Measurements from ENCODE around the gene TTC16. TPM values are rescaled to one million over a fixed set of nuclear protein-coding genes. Genes with fewer than 3 reads are reported as not detected.

Gene TTC16
- total and polyA plus RNA-seq, 2 donors (not counting 1 experiment from before 2014, with no cell fraction given) = under 0.01 TPM; not detected in 1

GRCh38 chr9:127721391-127721821, 5.5 kb downstream of the TTC16 start:
- Histone ChIP-seq H3K9me3 (ENCODE audit: control insufficient read depth, insufficient read depth, low read depth, low read length) (no peaks in the 10 kb centered on the region), H2AFZ (ENCODE audit: low read length) (no peak overlapping the region), H3K9ac (ENCODE audit: insufficient read depth, low read length) (no peak overlapping the region), H3K4me3 (replicated peaks in 1 of 4; ENCODE audit: control extremely low read depth in 1 of 4, insufficient read depth in 1 of 4, low read depth in 3 of 4, low read length in 4 of 4) (no peak overlapping the region), H3K4me2 (ENCODE audit: extremely low read depth, insufficient read depth, low read length) (no peak overlapping the region), H3K27me3 (ENCODE audit: control insufficient read depth, insufficient read depth, low read length) (no peaks in the 10 kb centered on the region), H3K4me1 (ENCODE audit: control insufficient read depth, extremely low read depth, insufficient read depth, low read length) (peaks cover 12% of the 10 kb centered on the region), H3K27ac (ENCODE audit: insufficient read depth, low read length) (no peak overlapping the region), H4K20me1 (ENCODE audit: control insufficient read depth, extremely low read depth, insufficient read depth, low read length) (no peaks in the 10 kb centered on the region), H3K36me3 (ENCODE audit: control insufficient read depth, insufficient read depth, low read length) (no peaks in the 10 kb centered on the region), H3K79me2 (ENCODE audit: control insufficient read depth, insufficient read depth, low read length) (no peaks in the 10 kb centered on the region)
- DNase-seq (ENCODE audit: low read depth in 2 of 2) = no peak
- TF ChIP-seq, protein P1, sequence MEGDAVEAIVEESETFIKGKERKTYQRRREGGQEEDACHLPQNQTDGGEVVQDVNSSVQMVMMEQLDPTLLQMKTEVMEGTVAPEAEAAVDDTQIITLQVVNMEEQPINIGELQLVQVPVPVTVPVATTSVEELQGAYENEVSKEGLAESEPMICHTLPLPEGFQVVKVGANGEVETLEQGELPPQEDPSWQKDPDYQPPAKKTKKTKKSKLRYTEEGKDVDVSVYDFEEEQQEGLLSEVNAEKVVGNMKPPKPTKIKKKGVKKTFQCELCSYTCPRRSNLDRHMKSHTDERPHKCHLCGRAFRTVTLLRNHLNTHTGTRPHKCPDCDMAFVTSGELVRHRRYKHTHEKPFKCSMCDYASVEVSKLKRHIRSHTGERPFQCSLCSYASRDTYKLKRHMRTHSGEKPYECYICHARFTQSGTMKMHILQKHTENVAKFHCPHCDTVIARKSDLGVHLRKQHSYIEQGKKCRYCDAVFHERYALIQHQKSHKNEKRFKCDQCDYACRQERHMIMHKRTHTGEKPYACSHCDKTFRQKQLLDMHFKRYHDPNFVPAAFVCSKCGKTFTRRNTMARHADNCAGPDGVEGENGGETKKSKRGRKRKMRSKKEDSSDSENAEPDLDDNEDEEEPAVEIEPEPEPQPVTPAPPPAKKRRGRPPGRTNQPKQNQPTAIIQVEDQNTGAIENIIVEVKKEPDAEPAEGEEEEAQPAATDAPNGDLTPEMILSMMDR (conservative IDR thresholded peaks at IDR 0.05 in 1 of 2, IDR thresholded peaks at IDR 0.05 in 1 of 2; ENCODE audit: low read depth in 1 of 2, low read length in 2 of 2) = no peak
- no peak for TF ChIP-seq EZH2 (IDR thresholded peaks at IDR 0.05; ENCODE audit: low read length, missing control alignments)

DNA sequence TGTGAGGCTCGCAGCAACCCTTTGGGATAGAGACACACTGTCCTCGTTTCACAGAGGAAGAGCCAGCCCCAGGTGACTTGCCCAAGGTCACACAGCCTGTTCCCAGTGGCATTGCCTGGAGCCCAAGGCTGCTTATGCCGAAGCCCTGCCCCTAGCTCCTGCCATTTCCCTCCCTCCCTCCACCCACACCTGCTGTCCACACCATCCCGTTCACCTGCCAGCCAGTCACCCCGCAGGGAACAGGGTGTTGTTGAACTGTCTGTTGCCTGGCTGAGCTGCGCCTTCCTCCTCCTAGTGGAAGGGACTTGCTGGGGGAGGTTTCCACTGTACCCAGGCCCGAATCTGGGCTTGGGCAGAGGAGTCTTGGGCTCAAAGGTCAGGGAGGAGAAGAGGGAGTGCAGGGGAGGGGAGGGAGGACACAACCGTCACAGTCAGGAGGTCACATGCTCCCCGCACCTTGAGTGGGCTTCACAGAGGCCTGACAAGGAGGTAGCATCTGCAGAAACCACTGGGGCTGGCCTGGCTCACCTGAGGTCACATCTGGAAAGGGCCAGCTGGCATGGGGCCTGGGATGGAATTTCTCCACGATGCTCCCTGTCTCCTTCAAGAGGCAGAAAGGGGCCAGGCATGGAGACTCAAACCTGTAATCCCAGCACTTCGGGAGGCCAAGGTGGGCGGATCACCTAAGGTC, 6.3 kb downstream of the TTC16 start:
- H3K4me3 ChIP-seq (replicated peaks in 1 of 4; ENCODE audit: control extremely low read depth in 1 of 4, insufficient read depth in 1 of 4, low read depth in 3 of 4, low read length in 4 of 4) = no peak overlapping the region
- TF ChIP-seq, protein P1 (conservative IDR thresholded peaks at IDR 0.05 in 1 of 2, IDR thresholded peaks at IDR 0.05 in 1 of 2; ENCODE audit: low read depth in 1 of 2, low read length in 2 of 2) = no peak
- no peak for TF ChIP-seq EZH2 (IDR thresholded peaks at IDR 0.05; ENCODE audit: low read length, missing control alignments)
- H3K4me2 ChIP-seq (ENCODE audit: extremely low read depth, insufficient read depth, low read length) = no peak overlapping the region
- H3K79me2 ChIP-seq (ENCODE audit: control insufficient read depth, insufficient read depth, low read length) = no peaks in the 10 kb centered on the region
- DNase-seq (ENCODE audit: low read depth in 2 of 2) = no peak
- no peaks in the 10 kb centered on the region for H4K20me1 ChIP-seq (ENCODE audit: control insufficient read depth, extremely low read depth, insufficient read depth, low read length)
- H3K9me3 ChIP-seq (ENCODE audit: control insufficient read depth, insufficient read depth, low read depth, low read length) = no peaks in the 10 kb centered on the region
- H2AFZ ChIP-seq (ENCODE audit: low read length) = no peak overlapping the region
- H3K4me1 ChIP-seq (ENCODE audit: control insufficient read depth, extremely low read depth, insufficient read depth, low read length) = peaks cover 12% of the 10 kb centered on the region
- no peak overlapping the region for H3K27ac ChIP-seq (ENCODE audit: insufficient read depth, low read length)
- H3K36me3 ChIP-seq (ENCODE audit: control insufficient read depth, insufficient read depth, low read length) = no peaks in the 10 kb centered on the region
- H3K27me3 ChIP-seq (ENCODE audit: control insufficient read depth, insufficient read depth, low read length) = no peaks in the 10 kb centered on the region
- no peak overlapping the region for H3K9ac ChIP-seq (ENCODE audit: insufficient read depth, low read length)

GRCh38 chr9:127723013-127723412, 7.1 kb downstream of the TTC16 start:
- no peaks in the 10 kb centered on the region for H3K79me2 ChIP-seq (ENCODE audit: control insufficient read depth, insufficient read depth, low read length)
- no peak overlapping the region for H3K4me3 ChIP-seq (replicated peaks in 1 of 4; ENCODE audit: control extremely low read depth in 1 of 4, insufficient read depth in 1 of 4, low read depth in 3 of 4, low read length in 4 of 4)
- no peaks in the 10 kb centered on the region for H4K20me1 ChIP-seq (ENCODE audit: control insufficient read depth, extremely low read depth, insufficient read depth, low read length)
- no peak for DNase-seq (ENCODE audit: low read depth in 2 of 2)
- peak overlapping the region; percentile 8 for H3K4me2 ChIP-seq (ENCODE audit: extremely low read depth, insufficient read depth, low read length)
- no peaks in the 10 kb centered on the region for H3K36me3 ChIP-seq (ENCODE audit: control insufficient read depth, insufficient read depth, low read length)
- no peak for TF ChIP-seq EZH2 (IDR thresholded peaks at IDR 0.05; ENCODE audit: low read length, missing control alignments)
- TF ChIP-seq, protein P1 (conservative IDR thresholded peaks at IDR 0.05 in 1 of 2, IDR thresholded peaks at IDR 0.05 in 1 of 2; ENCODE audit: low read depth in 1 of 2, low read length in 2 of 2) = no peak
- no peak overlapping the region for H2AFZ ChIP-seq (ENCODE audit: low read length)
- no peak overlapping the region for H3K9ac ChIP-seq (ENCODE audit: insufficient read depth, low read length)
- H3K9me3 ChIP-seq (ENCODE audit: control insufficient read depth, insufficient read depth, low read depth, low read length) = no peaks in the 10 kb centered on the region
- no peaks in the 10 kb centered on the region for H3K27me3 ChIP-seq (ENCODE audit: control insufficient read depth, insufficient read depth, low read length)
- H3K4me1 ChIP-seq (ENCODE audit: control insufficient read depth, extremely low read depth, insufficient read depth, low read length) = peaks cover 12% of the 10 kb centered on the region
- H3K27ac ChIP-seq (ENCODE audit: insufficient read depth, low read length) = no peak overlapping the region

Measured in fibroblast of lung (primary cell).